DMS 273 (cell line): ENCODE measurements around the gene YDJC.
"Not testable (repeated sequence)": the region's sequence is repeated elsewhere in the genome, so short reads cannot be mapped to it uniquely, and the experiment has no call there.

ENCODE experiments used
- DNase-seq: peaks from one replicate; lab custom pipeline; 2025; ENCODE audit not compliant: unreplicated experiment; lab: John Stamatoyannopoulos, UW

Gene YDJC

GRCh38 chr22:21629255-21630149 lies at the start of gene YDJC:
YDJC (minus strand) TSS chr22:21630022; CDS start chr22:21630014, 8 bp downstream.
- DNase-seq: peak; percentile 94

GRCh38 chr22:21679383-21679782 lies 49.6 kb upstream of the YDJC start:
- no peak for DNase-seq

- DNase-seq: not testable (repeated sequence)
Measured at GRCh38 chr22:21678842-21679241, 49.0 kb upstream of the YDJC start.

GRCh38 chr22:21677606-21678443 lies 48.0 kb upstream of the YDJC start:
- no peak for DNase-seq

GRCh38 chr22:21674638-21675245 lies 44.9 kb upstream of the YDJC start:
- DNase-seq: no peak

- DNase-seq: no peak
Measured at GRCh38 chr22:21673534-21674321, 43.9 kb upstream of the YDJC start.

GRCh38 chr22:21672107-21672629 lies 42.3 kb upstream of the YDJC start:
- no peak for DNase-seq

GRCh38 chr22:21669026-21669425 lies 39.2 kb upstream of the YDJC start:
- no peak for DNase-seq

GRCh38 chr22:21666786-21667185 lies 37.0 kb upstream of the YDJC start:
- DNase-seq: no peak

- DNase-seq: no peak
Measured at GRCh38 chr22:21665047-21665851, 35.4 kb upstream of the YDJC start.

GRCh38 chr22:21663738-21664137 lies 33.9 kb upstream of the YDJC start:
- no peak for DNase-seq

GRCh38 chr22:21661991-21662390 lies 32.2 kb upstream of the YDJC start:
- DNase-seq: no peak

GRCh38 chr22:21660904-21661303 lies 31.1 kb upstream of the YDJC start:
- DNase-seq: no peak

- peak; percentile 11 for DNase-seq
Measured at GRCh38 chr22:21659864-21660525, 30.2 kb upstream of the YDJC start.

- peak; percentile 82 for DNase-seq
Measured at GRCh38 chr22:21657360-21658032, 27.7 kb upstream of the YDJC start.

- DNase-seq: no peak
Measured at GRCh38 chr22:21657020-21657359, 27.2 kb upstream of the YDJC start.

GRCh38 chr22:21652547-21653545 lies 23.0 kb upstream of the YDJC start:
- no peak for DNase-seq
